Measurements from ENCODE around the gene CHST2.

DNA sequence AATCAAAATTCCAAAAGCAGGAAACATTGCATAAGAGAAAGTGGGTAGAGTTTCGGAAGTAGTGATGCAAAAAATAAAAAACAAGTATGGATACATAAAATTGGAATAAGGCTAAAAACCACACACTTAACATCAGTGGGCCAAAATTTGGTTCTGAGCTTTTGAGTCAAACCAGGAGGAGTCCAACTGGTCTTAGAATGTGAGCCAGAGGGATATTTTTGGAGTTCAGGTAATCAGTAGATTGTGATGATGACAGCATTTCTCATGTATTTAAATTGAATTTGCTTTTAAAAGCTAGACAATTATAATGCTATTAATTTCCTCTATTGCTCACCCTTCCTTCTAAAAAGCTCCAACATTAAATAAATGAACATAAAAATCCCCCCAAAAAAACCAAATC is 38.2 kb upstream of the CHST2 start:
- TF ChIP-seq CTCF (conservative IDR thresholded peaks at IDR 0.05), result no peak
- TF ChIP-seq ZFX (IDR thresholded peaks at IDR 0.05), result no peak

Measured in C4-2B (cell line).